A549 (cell line): ENCODE measurements around the gene GPAT3. TPM values are rescaled to one million over a fixed set of nuclear protein-coding genes. Genes with fewer than 3 reads are reported as not detected.
A peak's percentile ranks its signal among the peaks of the same experiment; 100 is the strongest.

Experiments used
- ATAC-seq, 2 experiments: fragments of 200-7000 bp in 1 of 2; fragments of >200 bp in 1 of 2; cut with Nextera tagmentation in 1 of 2; cut with Tn5 transposase in 1 of 2; 3 replicates each; pipeline versions ENCODE4 v1.8.0 to v1.9.1; 2018 to 2020; ENCODE audit warnings: mild to moderate bottlenecking in 1 of 2, moderate library complexity in 1 of 2
- CTCF ChIA-PET: fragments of 300-600 bp; sonication (Branson Sonifier 250); formaldehyde crosslinking; extraction: SDS; loops from one replicate; lab custom pipeline; 2021; ENCODE audit warnings: antibody characterized with exemption, inconsistent platforms; lab: Yijun Ruan, JAX
- POLR2A ChIA-PET: fragments of 350-600 bp; formaldehyde crosslinking; extraction: SDS; loops from one replicate; lab custom pipeline; 2021; ENCODE audit warnings: antibody characterized with exemption, inconsistent platforms; lab: Yijun Ruan, JAX
- DNase-seq, 2 experiments: peaks; one replicate each; pipeline versions ENCODE4 v3.0.0 to v3.0.0-alpha.2; 2011 to 2016; ENCODE audit warnings: low read depth in 1 of 2, low spot score in 1 of 2
- FAIRE-seq: peaks from 2 replicates; lab custom pipeline; 2011; peaks lifted over from hg19 to GRCh38; lab: Jason Lieb, UNC
- H3K27ac ChIP-seq, 2 experiments: fragments of >200 bp; sonication (Bioruptor Twin); formaldehyde crosslinking; 3 replicates each; pipeline ENCODE4 v1.5.1; 2016 to 2017
- H3K4me1 ChIP-seq: fragments of >200 bp; sonication (Bioruptor Twin); formaldehyde crosslinking; 3 replicates; pipeline ENCODE4 v1.6.1; 2016
- H3K4me2 ChIP-seq: fragments of >200 bp; sonication (Bioruptor Twin); formaldehyde crosslinking; 3 replicates; pipeline ENCODE4 v1.6.1; 2016
- H3K4me3 ChIP-seq: fragments of >200 bp; sonication (Bioruptor Twin); formaldehyde crosslinking; 3 replicates; pipeline ENCODE4 v1.5.1; 2016
- H3K9me3 ChIP-seq: fragments of >200 bp; sonication (Bioruptor Twin); formaldehyde crosslinking; 3 replicates; pipeline ENCODE4 v1.6.1; 2016
- CBX2 ChIP-seq: fragments of 200-600 bp; sonication (generic); IDR thresholded peaks from 2 replicates; pipeline ENCODE4 v1.6.1; 2016; ENCODE audit warnings: low read depth, mild to moderate bottlenecking, borderline replicate concordance
- CEBPB ChIP-seq, 2 experiments: fragments of >200 bp in 1 of 2; sonication (Bioruptor Twin) in 1 of 2; formaldehyde crosslinking in 1 of 2; IDR thresholded peaks; 2 replicates each; pipeline ENCODE4 v1.6.1; 2012 to 2016
- CHD2 ChIP-seq: fragments of 150-350 bp; IDR thresholded peaks from 2 replicates; pipeline ENCODE4 v1.6.1; 2014; ENCODE audit warnings: low read length; ENCODE audit not compliant: partially characterized antibody
- CHD4 ChIP-seq: fragments of 200-600 bp; sonication (generic); IDR thresholded peaks from 2 replicates; pipeline ENCODE4 v1.6.1; 2016; ENCODE audit warnings: antibody characterized with exemption, mild to moderate bottlenecking, borderline replicate concordance
- EHF ChIP-seq: fragments of 250-450 bp; sonication (Bioruptor Pico); IDR thresholded peaks from 2 replicates; pipeline ENCODE4 v1.5.0; 2020; ENCODE audit warnings: mild to moderate bottlenecking
- EHMT2 ChIP-seq: fragments of 200-600 bp; sonication (generic); IDR thresholded peaks from 2 replicates; pipeline ENCODE4 v1.6.1; 2016; ENCODE audit warnings: antibody characterized with exemption, low read depth, mild to moderate bottlenecking, moderate library complexity
- ESRRA ChIP-seq: fragments of 150-350 bp; IDR thresholded peaks from 2 replicates; pipeline ENCODE4 v1.6.1; 2014; ENCODE audit warnings: mild to moderate bottlenecking, low read length, borderline replicate concordance
- FOXS1 ChIP-seq: fragments of 250-450 bp; sonication (Bioruptor Pico); IDR thresholded peaks from 2 replicates; pipeline ENCODE4 v1.5.0; 2020; ENCODE audit warnings: mild to moderate bottlenecking, moderate library complexity
- HDAC2 ChIP-seq: fragments of 200-600 bp; sonication (generic); IDR thresholded peaks from 2 replicates; pipeline ENCODE4 v1.6.1; 2016
- HOXB13 ChIP-seq: fragments of 250-450 bp; sonication (Bioruptor Pico); IDR thresholded peaks from 2 replicates; pipeline ENCODE4 v1.5.0; 2020; ENCODE audit warnings: low read depth, mild to moderate bottlenecking, moderate library complexity
- HOXB5 ChIP-seq: fragments of 250-450 bp; sonication (Bioruptor Pico); IDR thresholded peaks from 2 replicates; pipeline ENCODE4 v1.5.0; 2020; ENCODE audit warnings: mild to moderate bottlenecking, moderate library complexity
- JUN ChIP-seq, 2 experiments: fragments of >200 bp; sonication (Bioruptor Twin); formaldehyde crosslinking; IDR thresholded peaks; 2 replicates in 1 of 2; 3 replicates in 1 of 2; pipeline ENCODE4 v1.6.1; 2016 to 2017
- KDM1A ChIP-seq: fragments of 200-600 bp; sonication (generic); IDR thresholded peaks from 2 replicates; pipeline ENCODE4 v1.6.1; 2016; ENCODE audit warnings: low read depth, mild to moderate bottlenecking
- MAZ ChIP-seq: fragments of 150-350 bp; IDR thresholded peaks from 2 replicates; pipeline ENCODE4 v1.6.1; 2014; ENCODE audit warnings: antibody characterized with exemption, low read depth, low read length, borderline replicate concordance
- PHF8 ChIP-seq: fragments of 200-600 bp; sonication (generic); IDR thresholded peaks from 2 replicates; pipeline ENCODE4 v1.6.1; 2016; ENCODE audit warnings: low read depth, mild to moderate bottlenecking, antibody characterized with exemption, moderate library complexity, borderline replicate concordance
- POLR2A ChIP-seq: IDR thresholded peaks from 2 replicates; pipeline ENCODE4 v1.6.1; 2012; ENCODE audit warnings: mild to moderate bottlenecking, low read length
- RARB ChIP-seq: fragments of 250-450 bp; sonication (Bioruptor Pico); IDR thresholded peaks from 2 replicates; pipeline ENCODE4 v1.8.0; 2021; ENCODE audit warnings: mild to moderate bottlenecking, moderate library complexity
- SMC3 ChIP-seq: fragments of >200 bp; sonication (Bioruptor Twin); formaldehyde crosslinking; IDR thresholded peaks from 3 replicates; pipeline ENCODE4 v1.6.1; 2018; ENCODE audit warnings: inconsistent platforms
- ZC3H11A ChIP-seq: fragments of 450-650 bp; IDR thresholded peaks from 2 replicates; pipeline ENCODE4 v1.6.1; 2014; ENCODE audit warnings: antibody characterized with exemption, mild to moderate bottlenecking
- WGBS: methylation state at CpG from one replicate; pipeline ENCODE4 v1.1.6; 2017; ENCODE audit errors: missing lambda C conversion rate; 5-methylcytosine and 5-hydroxymethylcytosine counted together
- polyA plus RNA-seq, 4 experiments: library from polyadenylated mRNA; depleted of rRNA in 3 of 4; stranded (reverse); fragments of >200 nt; fragmentation: RNase III in 1 of 4; extraction: RNeasy Plus Mini Kit Qiagen cat#74134 plus additional on column Dnase treatment in 1 of 4; gene quantifications; 2 replicates in 3 of 4; 3 replicates in 1 of 4; pipeline ENCODE4 v1.2.3, GENCODE V29; 2011 to 2017
- TF ChIP-seq, protein P1 (sequence below): IDR thresholded peaks from 2 replicates; pipeline ENCODE4 v1.6.1; 2012
- TF ChIP-seq, protein P2 (sequence below): fragments of 250-450 bp; sonication (Bioruptor Pico); IDR thresholded peaks from 2 replicates; pipeline ENCODE4 v1.5.0; 2020; ENCODE audit warnings: low read depth, mild to moderate bottlenecking, moderate library complexity
- TF ChIP-seq, protein P3 (sequence below): IDR thresholded peaks from 2 replicates; pipeline ENCODE4 v1.6.1; 2012
- TF ChIP-seq, protein P4 (sequence below): fragments of 150-350 bp; IDR thresholded peaks from 2 replicates; pipeline ENCODE4 v1.6.1; 2014; ENCODE audit warnings: low read depth, mild to moderate bottlenecking, low read length
- TF ChIP-seq, protein P5 (sequence below): fragments of 250-450 bp; sonication (Bioruptor Pico); IDR thresholded peaks from 2 replicates; pipeline ENCODE4 v1.5.0; 2021; ENCODE audit warnings: mild to moderate bottlenecking, moderate library complexity, borderline replicate concordance

GPAT3 gene
- polyA plus RNA-seq, 2 of the 4 experiments (the other 2 are of a cell fraction) = 12.9 to 44.9 TPM

DNA sequence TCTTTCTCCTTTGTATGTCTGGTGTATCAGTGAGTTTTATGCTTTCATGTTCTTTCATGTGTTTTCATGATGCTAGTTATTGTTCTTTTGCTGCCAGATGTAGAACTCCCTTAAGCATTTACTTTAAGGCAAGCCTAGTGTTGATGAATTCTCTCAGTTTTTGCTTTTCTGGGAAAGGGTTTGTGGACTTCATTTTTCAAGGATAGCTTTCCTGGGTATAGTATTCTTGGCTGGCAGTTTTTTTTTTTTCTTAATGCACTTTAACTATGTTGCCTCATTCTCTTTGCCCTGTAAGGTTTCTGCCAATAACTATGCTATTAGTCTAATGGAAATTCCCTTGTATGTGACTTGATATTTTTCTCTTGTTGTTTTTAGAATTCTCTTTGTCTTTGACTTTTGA, 77.1 kb downstream of the GPAT3 start:
- no peak for FAIRE-seq
- peaks cover 4% of the 10 kb centered on the region for H3K4me1 ChIP-seq
- H3K9me3 ChIP-seq = peaks cover 14% of the 10 kb centered on the region; the same call in 1 of the 3 replicates
- ATAC-seq = no peak
- no peak overlapping the region for H3K4me2 ChIP-seq
- no peak overlapping the region for H3K27ac ChIP-seq
- TF ChIP-seq MAZ (no peak), CEBPB (IDR thresholded peaks at IDR 0.05) (no peak), KDM1A (no peak), POLR2A (no peak), CHD2 (no peak)
- TF ChIP-seq, protein P1, sequence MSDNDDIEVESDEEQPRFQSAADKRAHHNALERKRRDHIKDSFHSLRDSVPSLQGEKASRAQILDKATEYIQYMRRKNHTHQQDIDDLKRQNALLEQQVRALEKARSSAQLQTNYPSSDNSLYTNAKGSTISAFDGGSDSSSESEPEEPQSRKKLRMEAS = no peak
- DNase-seq = no peak
- CTCF ChIA-PET = no interaction called here
- H3K4me3 ChIP-seq = no peak overlapping the region
- POLR2A ChIA-PET = no interaction called here

DNA sequence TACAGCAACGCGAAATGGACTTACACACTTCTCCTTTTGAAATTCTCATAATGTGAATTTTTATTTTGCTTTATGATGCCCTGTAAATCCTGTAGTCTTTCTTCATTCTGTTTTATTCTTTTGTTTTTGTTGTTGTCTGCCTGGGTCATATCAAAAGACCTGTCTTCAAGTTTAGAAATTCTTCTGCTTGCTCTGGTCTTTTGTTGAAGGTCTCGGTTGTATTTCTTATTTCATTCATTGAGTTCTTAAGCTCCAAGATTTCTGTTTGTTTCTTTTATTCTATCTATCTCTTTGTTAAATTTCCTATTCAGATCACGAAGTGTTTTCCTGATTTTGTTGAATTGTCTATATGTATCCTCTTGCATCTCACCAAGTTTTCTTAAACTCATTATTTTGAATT, 78.1 kb downstream of the GPAT3 start:
- ATAC-seq (no peak), DNase-seq (no peak), FAIRE-seq (no peak)
- Histone ChIP-seq H3K27ac (no peak overlapping the region), H3K4me1 (peaks cover 13% of the 10 kb centered on the region), H3K4me3 (no peak overlapping the region), H3K4me2 (no peak overlapping the region), H3K9me3 (peaks cover 14% of the 10 kb centered on the region; the same call in 1 of the 3 replicates)
- ChIA-PET CTCF (no interaction called here), POLR2A (no interaction called here)
- 75% methylated on average over 4 of the region's 4 CpGs for WGBS
- TF ChIP-seq RARB (no peak), EHMT2 (no peak), JUN (IDR thresholded peaks at IDR 0.05) (no peak), HOXB13 (CRISPR knock-in tag) (no peak), HOXB5 (CRISPR knock-in tag) (no peak)

DNA sequence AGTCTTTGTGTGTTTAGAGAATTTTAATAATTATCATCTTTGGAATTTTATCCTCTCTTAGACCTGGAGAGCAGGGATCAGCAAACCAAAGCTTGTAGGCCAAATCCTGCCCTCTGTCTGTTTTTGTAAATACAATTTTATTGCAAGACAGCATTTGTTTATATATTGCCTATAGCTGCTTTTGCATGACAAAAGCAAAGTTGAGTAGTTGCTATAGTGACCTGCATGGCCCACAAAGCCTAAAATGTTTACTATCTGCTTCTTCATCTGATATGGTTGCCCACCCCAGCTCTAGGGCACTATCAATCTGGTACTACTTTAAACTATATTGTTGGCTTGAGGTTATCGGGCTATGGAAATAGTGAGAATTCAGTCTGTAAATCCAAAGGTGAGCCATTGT, 80.3 kb downstream of the GPAT3 start:
- TF ChIP-seq EHF (CRISPR knock-in tag) (no peak), SMC3 (no peak), CHD4 (no peak)
- FAIRE-seq = no peak
- ChIA-PET CTCF (no interaction called here), POLR2A (no interaction called here)
- Histone ChIP-seq H3K27ac (no peak overlapping the region), H3K4me3 (no peak overlapping the region), H3K4me2 (no peak overlapping the region), H3K4me1 (peaks cover 18% of the 10 kb centered on the region), H3K9me3 (peaks cover 22% of the 10 kb centered on the region; the same call in 2 of the 3 replicates)
- WGBS = 42% methylated on average over 1 of the region's 1 CpG
- no peak for ATAC-seq
- no peak for DNase-seq

DNA sequence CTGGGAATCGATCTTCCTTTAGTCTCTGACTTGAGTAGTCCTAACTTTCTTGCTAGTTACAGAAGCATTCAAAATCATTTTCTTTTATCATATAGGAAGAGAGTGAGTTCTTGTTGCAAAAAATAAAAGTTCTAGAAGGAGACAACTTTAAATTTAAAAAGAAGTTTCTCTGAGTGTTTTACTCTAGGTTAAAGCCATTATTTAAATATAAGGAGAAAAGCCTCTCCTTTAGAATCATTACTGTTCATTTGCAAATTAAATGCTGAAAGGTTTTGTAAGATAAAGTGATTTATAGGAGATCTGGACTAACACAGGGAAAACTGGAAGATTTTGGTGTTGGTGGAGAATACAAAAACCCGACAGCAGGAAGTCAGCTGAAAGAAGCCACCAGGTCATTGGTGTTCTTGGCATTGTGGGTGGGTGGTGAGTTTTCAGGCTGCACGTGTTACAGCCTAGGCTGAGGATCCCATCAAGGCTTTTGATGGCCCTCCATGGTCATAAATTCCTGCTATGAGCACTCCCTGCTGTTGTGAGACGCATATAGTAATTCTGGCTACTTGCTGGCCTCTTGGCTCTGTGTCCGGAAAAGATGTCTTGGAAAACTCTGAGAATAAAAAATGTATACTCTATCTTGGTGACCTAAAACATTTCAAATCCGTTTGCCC, 81.6 kb downstream of the GPAT3 start:
- DNase-seq = no peak
- WGBS = 89% methylated on average over 6 of the region's 6 CpGs
- TF ChIP-seq PHF8 (no peak), EHF (CRISPR knock-in tag) (no peak), HDAC2 (no peak), EHMT2 (no peak), CBX2 (no peak), ZC3H11A (no peak), FOXS1 (CRISPR knock-in tag) (no peak), ESRRA (no peak)
- TF ChIP-seq, protein P2, sequence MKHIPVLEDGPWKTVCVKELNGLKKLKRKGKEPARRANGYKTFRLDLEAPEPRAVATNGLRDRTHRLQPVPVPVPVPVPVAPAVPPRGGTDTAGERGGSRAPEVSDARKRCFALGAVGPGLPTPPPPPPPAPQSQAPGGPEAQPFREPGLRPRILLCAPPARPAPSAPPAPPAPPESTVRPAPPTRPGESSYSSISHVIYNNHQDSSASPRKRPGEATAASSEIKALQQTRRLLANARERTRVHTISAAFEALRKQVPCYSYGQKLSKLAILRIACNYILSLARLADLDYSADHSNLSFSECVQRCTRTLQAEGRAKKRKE (CRISPR knock-in tag) = no peak
- TF ChIP-seq, protein P3, sequence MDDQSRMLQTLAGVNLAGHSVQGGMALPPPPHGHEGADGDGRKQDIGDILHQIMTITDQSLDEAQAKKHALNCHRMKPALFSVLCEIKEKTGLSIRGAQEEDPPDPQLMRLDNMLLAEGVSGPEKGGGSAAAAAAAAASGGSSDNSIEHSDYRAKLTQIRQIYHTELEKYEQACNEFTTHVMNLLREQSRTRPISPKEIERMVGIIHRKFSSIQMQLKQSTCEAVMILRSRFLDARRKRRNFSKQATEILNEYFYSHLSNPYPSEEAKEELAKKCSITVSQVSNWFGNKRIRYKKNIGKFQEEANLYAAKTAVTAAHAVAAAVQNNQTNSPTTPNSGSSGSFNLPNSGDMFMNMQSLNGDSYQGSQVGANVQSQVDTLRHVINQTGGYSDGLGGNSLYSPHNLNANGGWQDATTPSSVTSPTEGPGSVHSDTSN = no peak
- TF ChIP-seq, protein P4, sequence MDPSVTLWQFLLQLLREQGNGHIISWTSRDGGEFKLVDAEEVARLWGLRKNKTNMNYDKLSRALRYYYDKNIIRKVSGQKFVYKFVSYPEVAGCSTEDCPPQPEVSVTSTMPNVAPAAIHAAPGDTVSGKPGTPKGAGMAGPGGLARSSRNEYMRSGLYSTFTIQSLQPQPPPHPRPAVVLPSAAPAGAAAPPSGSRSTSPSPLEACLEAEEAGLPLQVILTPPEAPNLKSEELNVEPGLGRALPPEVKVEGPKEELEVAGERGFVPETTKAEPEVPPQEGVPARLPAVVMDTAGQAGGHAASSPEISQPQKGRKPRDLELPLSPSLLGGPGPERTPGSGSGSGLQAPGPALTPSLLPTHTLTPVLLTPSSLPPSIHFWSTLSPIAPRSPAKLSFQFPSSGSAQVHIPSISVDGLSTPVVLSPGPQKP = no peak
- TF ChIP-seq, protein P5, sequence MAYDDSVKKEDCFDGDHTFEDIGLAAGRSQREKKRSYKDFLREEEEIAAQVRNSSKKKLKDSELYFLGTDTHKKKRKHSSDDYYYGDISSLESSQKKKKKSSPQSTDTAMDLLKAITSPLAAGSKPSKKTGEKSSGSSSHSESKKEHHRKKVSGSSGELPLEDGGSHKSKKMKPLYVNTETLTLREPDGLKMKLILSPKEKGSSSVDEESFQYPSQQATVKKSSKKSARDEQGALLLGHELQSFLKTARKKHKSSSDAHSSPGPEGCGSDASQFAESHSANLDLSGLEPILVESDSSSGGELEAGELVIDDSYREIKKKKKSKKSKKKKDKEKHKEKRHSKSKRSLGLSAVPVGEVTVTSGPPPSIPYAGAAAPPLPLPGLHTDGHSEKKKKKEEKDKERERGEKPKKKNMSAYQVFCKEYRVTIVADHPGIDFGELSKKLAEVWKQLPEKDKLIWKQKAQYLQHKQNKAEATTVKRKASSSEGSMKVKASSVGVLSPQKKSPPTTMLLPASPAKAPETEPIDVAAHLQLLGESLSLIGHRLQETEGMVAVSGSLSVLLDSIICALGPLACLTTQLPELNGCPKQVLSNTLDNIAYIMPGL (CRISPR knock-in tag) = no peak
- Histone ChIP-seq H3K4me3 (no peak overlapping the region), H3K27ac (peak overlapping the region in 1 of 2 experiments; percentile 66; a peak in 3 of 6 replicates), H3K9me3 (peaks cover 35% of the 10 kb centered on the region), H3K4me2 (no peak overlapping the region), H3K4me1 (peaks cover 18% of the 10 kb centered on the region)
- no peak for ATAC-seq
- ChIA-PET POLR2A (no interaction called here), CTCF (no interaction called here)
- FAIRE-seq = no peak
